Cardiac muscle cell (in vitro differentiated cells and primary cell): Measurements from ENCODE around the gene ERBIN. TPM values are rescaled to one million over a fixed set of nuclear protein-coding genes. Genes with fewer than 3 reads are reported as not detected.
"Not testable (repeated sequence)": the region's sequence is repeated elsewhere in the genome, so short reads cannot be mapped to it uniquely, and the experiment has no call there.

Source experiments
- DNase-seq, 2 donors: peaks; one replicate each; pipeline versions ENCODE4 v3.0.0 to v3.0.0-alpha.2; 2010 to 2017; ENCODE audit warnings: low read depth in 1 of 2, low spot score in 1 of 2
- H3K27ac ChIP-seq: fragments of 200-600 bp; sonication (generic); 2 replicates; pipeline ENCODE4 v1.5.1; 2016
- H3K27me3 ChIP-seq: fragments of 200-600 bp; sonication (generic); 2 replicates; pipeline ENCODE4 v1.6.0; 2016; ENCODE audit warnings: control low read depth
- H3K36me3 ChIP-seq: fragments of 200-600 bp; sonication (generic); 2 replicates; pipeline ENCODE4 v1.5.1; 2016; ENCODE audit warnings: control low read depth
- H3K4me1 ChIP-seq: fragments of 200-600 bp; sonication (generic); 2 replicates; pipeline ENCODE4 v1.8.1; 2017; ENCODE audit warnings: low read depth, mild to moderate bottlenecking, mixed run types
- H3K4me3 ChIP-seq: fragments of 200-600 bp; sonication (generic); 2 replicates; pipeline ENCODE4 v1.5.1; 2016; ENCODE audit warnings: mild to moderate bottlenecking
- H3K9me3 ChIP-seq: fragments of 200-600 bp; sonication (generic); 2 replicates; pipeline ENCODE4 v1.5.1; 2017; ENCODE audit warnings: low read depth, mild to moderate bottlenecking, control low read depth
- CTCF ChIP-seq: IDR thresholded peaks from 2 replicates; pipeline ENCODE4 v1.5.1; 2012; ENCODE audit warnings: low read depth, mild to moderate bottlenecking, low read length
- polyA plus RNA-seq: library from polyadenylated mRNA; unstranded; fragments of >200 nt; fragmentation: Nextera tagmentation; extraction: Ambion mirVana; gene quantifications from 2 replicates; pipeline ENCODE4 v1.2.1, GENCODE V29; 2016
- total RNA-seq: library from RNA; depleted of rRNA; stranded (reverse); fragments of >200 nt; gene quantifications from 2 replicates; pipeline ENCODE4 v1.2.3, GENCODE V29; 2016

ERBIN gene
- total and polyA plus RNA-seq, 2 experiments from 2014 or later = 22.3 to 35.1 TPM

GRCh38 chr5:65912311-65912710 is 14.1 kb upstream of the ERBIN start:
- Histone ChIP-seq H3K36me3 (no peaks in the 10 kb centered on the region), H3K4me3 (no peak overlapping the region), H3K27me3 (no peaks in the 10 kb centered on the region), H3K9me3 (no peaks in the 10 kb centered on the region), H3K4me1 (no peaks in the 10 kb centered on the region), H3K27ac (no peak overlapping the region)
- DNase-seq = no peak
- no peak for TF ChIP-seq CTCF

GRCh38 chr5:65913519-65913918 is 12.9 kb upstream of the ERBIN start:
- DNase-seq = peak in 1 of 2 donors; percentile 6
- no peak for TF ChIP-seq CTCF
- H3K4me3 ChIP-seq = no peak overlapping the region

GRCh38 chr5:65914641-65915196 is 11.7 kb upstream of the ERBIN start:
- no peak for DNase-seq
- Histone ChIP-seq H3K4me1 (no peaks in the 10 kb centered on the region), H3K36me3 (no peaks in the 10 kb centered on the region), H3K9me3 (no peaks in the 10 kb centered on the region), H3K4me3 (no peak overlapping the region), H3K27ac (no peak overlapping the region), H3K27me3 (no peaks in the 10 kb centered on the region)
- no peak for TF ChIP-seq CTCF

More at GRCh38 chr5:65913519-65913918, 12.9 kb upstream of the ERBIN start:
- no peaks in the 10 kb centered on the region for H3K27me3 ChIP-seq
- no peaks in the 10 kb centered on the region for H3K36me3 ChIP-seq
- H3K4me1 ChIP-seq = no peaks in the 10 kb centered on the region
- no peaks in the 10 kb centered on the region for H3K9me3 ChIP-seq
- no peak overlapping the region for H3K27ac ChIP-seq

GRCh38 chr5:65915661-65916060 is 10.7 kb upstream of the ERBIN start:
- not testable (repeated sequence) for H3K27me3 ChIP-seq, H3K4me3 ChIP-seq, H3K4me1 ChIP-seq, DNase-seq, H3K9me3 ChIP-seq, H3K36me3 ChIP-seq, H3K27ac ChIP-seq

- H3K9me3 ChIP-seq = no peaks in the 10 kb centered on the region
- no peaks in the 10 kb centered on the region for H3K4me1 ChIP-seq
- DNase-seq = no peak
- no peaks in the 10 kb centered on the region for H3K36me3 ChIP-seq
- H3K27ac ChIP-seq = no peak overlapping the region
- no peak overlapping the region for H3K4me3 ChIP-seq
- H3K27me3 ChIP-seq = no peaks in the 10 kb centered on the region
- no peak for TF ChIP-seq CTCF
Observed at GRCh38 chr5:65916066-65916465, 10.3 kb upstream of the ERBIN start.

GRCh38 chr5:65916636-65917035 is 9.7 kb upstream of the ERBIN start:
- H3K27me3 ChIP-seq = no peaks in the 10 kb centered on the region
- DNase-seq = no peak
- H3K27ac ChIP-seq = no peak overlapping the region

More at GRCh38 chr5:65916636-65917035, 9.7 kb upstream of the ERBIN start:
- Histone ChIP-seq H3K9me3 (no peaks in the 10 kb centered on the region), H3K36me3 (no peaks in the 10 kb centered on the region), H3K4me3 (no peak overlapping the region), H3K4me1 (no peaks in the 10 kb centered on the region)
- no peak for TF ChIP-seq CTCF
